Breast epithelium (tissue), 3 donors: ENCODE measurements around the gene CD209.

ENCODE experiments used
- POLR2A ChIP-seq: fragments of 450-650 bp; IDR thresholded peaks from one replicate; pipeline ENCODE4 v1.6.1; 2016; ENCODE audit warnings: antibody characterized with exemption, mild to moderate bottlenecking, moderate library complexity
- POLR2AphosphoS5 ChIP-seq, 3 donors: sonication (generic); formaldehyde crosslinking; IDR thresholded peaks; one replicate each; pipeline ENCODE4 v1.6.1; 2017; ENCODE audit warnings: antibody characterized with exemption in 3 of 3
- TF ChIP-seq, protein P1 (sequence below), 3 donors: fragments of 450-650 bp; IDR thresholded peaks; one replicate each; pipeline ENCODE4 v1.5.1; 2016 to 2017; ENCODE audit warnings: antibody characterized with exemption in 3 of 3, mild to moderate bottlenecking in 3 of 3, moderate library complexity in 3 of 3

GRCh38 chr19:7698583-7698982, 48.8 kb downstream of the CD209 start:
- TF ChIP-seq, protein P1, sequence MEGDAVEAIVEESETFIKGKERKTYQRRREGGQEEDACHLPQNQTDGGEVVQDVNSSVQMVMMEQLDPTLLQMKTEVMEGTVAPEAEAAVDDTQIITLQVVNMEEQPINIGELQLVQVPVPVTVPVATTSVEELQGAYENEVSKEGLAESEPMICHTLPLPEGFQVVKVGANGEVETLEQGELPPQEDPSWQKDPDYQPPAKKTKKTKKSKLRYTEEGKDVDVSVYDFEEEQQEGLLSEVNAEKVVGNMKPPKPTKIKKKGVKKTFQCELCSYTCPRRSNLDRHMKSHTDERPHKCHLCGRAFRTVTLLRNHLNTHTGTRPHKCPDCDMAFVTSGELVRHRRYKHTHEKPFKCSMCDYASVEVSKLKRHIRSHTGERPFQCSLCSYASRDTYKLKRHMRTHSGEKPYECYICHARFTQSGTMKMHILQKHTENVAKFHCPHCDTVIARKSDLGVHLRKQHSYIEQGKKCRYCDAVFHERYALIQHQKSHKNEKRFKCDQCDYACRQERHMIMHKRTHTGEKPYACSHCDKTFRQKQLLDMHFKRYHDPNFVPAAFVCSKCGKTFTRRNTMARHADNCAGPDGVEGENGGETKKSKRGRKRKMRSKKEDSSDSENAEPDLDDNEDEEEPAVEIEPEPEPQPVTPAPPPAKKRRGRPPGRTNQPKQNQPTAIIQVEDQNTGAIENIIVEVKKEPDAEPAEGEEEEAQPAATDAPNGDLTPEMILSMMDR (IDR thresholded peaks at IDR 0.05) = no peak
- TF ChIP-seq POLR2A (no peak), POLR2AphosphoS5 (IDR thresholded peaks at IDR 0.05) (no peak)
